GM21423 (cell line): ENCODE measurements around the gene IKZF3.
"Not testable (repeated sequence)": the region's sequence is repeated elsewhere in the genome, so short reads cannot be mapped to it uniquely, and the experiment has no call there.

ENCODE experiments used
- ATAC-seq: cut with Tn5 transposase; IDR thresholded peaks from one replicate; pipeline ENCODE4 v1.9.1; 2021; ENCODE audit warnings: mild to moderate bottlenecking, moderate library complexity; ENCODE audit not compliant: unreplicated experiment

IKZF3 gene

GRCh38 chr17:39722104-39722503, 142.0 kb downstream of the IKZF3 start:
- ATAC-seq, result no peak

GRCh38 chr17:39719563-39720355, 144.4 kb downstream of the IKZF3 start:
- ATAC-seq, result no peak

GRCh38 chr17:39717660-39718059, 146.5 kb downstream of the IKZF3 start:
- ATAC-seq, result no peak

- ATAC-seq, result no peak
Observed at GRCh38 chr17:39716879-39717536, 147.1 kb downstream of the IKZF3 start.

GRCh38 chr17:39716073-39716818, 147.9 kb downstream of the IKZF3 start:
- no peak for ATAC-seq

- ATAC-seq, result no peak
Observed at GRCh38 chr17:39715375-39716072, 148.6 kb downstream of the IKZF3 start.

- ATAC-seq, result no peak
Observed at GRCh38 chr17:39714234-39714633, 149.9 kb downstream of the IKZF3 start.

- ATAC-seq, result no peak
Observed at GRCh38 chr17:39711851-39712250, 152.3 kb downstream of the IKZF3 start.

- ATAC-seq, result not testable (repeated sequence)
Observed at GRCh38 chr17:39711071-39711470, 153.0 kb downstream of the IKZF3 start.

- ATAC-seq, result no peak
Observed at GRCh38 chr17:39709998-39710964, 153.8 kb downstream of the IKZF3 start.

GRCh38 chr17:39709319-39709997, 154.7 kb downstream of the IKZF3 start:
- no peak for ATAC-seq
